H9 (cell line): ENCODE data around the gene XRN2. TPM values are rescaled to one million over a fixed set of nuclear protein-coding genes. Genes with fewer than 3 reads are reported as not detected.

Experiments
- DNase-seq: peaks from one replicate; pipeline ENCODE4 v3.0.0-alpha.2; 2017
- H2AFZ ChIP-seq: one replicate; pipeline ENCODE4 v1.6.1; 2013; ENCODE audit warnings: mild to moderate bottlenecking, low read length, control low read depth, moderate library complexity
- H2AK5ac ChIP-seq: 2 replicates; pipeline ENCODE4 v1.6.1; 2013; ENCODE audit warnings: low read length, control low read depth, mixed read lengths; ENCODE audit not compliant: insufficient read length
- H2BK120ac ChIP-seq: one replicate; pipeline ENCODE4 v1.6.1; 2013; ENCODE audit warnings: low read depth, mild to moderate bottlenecking, low read length, control low read depth, inconsistent platforms; ENCODE audit not compliant: poor library complexity, severe bottlenecking
- H2BK12ac ChIP-seq: 2 replicates; pipeline ENCODE4 v1.6.1; 2013; ENCODE audit warnings: low read length, control low read depth, mixed read lengths, low read depth; ENCODE audit not compliant: insufficient read length
- H2BK15ac ChIP-seq: 2 replicates; pipeline ENCODE4 v1.6.1; 2013; ENCODE audit warnings: low read depth, low read length, control low read depth
- H2BK20ac ChIP-seq: one replicate; pipeline ENCODE4 v1.6.1; 2013; ENCODE audit warnings: low read depth, mild to moderate bottlenecking, low read length, control low read depth, inconsistent platforms; ENCODE audit not compliant: poor library complexity, severe bottlenecking
- H2BK5ac ChIP-seq: 2 replicates; pipeline ENCODE4 v1.6.1; 2013; ENCODE audit warnings: low read length, control low read depth, mixed read lengths; ENCODE audit not compliant: insufficient read length
- H3K14ac ChIP-seq: 2 replicates; pipeline ENCODE4 v1.6.1; 2013; ENCODE audit warnings: low read length, control low read depth; ENCODE audit not compliant: insufficient read depth
- H3K18ac ChIP-seq: 2 replicates; pipeline ENCODE4 v1.6.1; 2013; ENCODE audit warnings: low read depth, mild to moderate bottlenecking, mixed read lengths, low read length, control low read depth; ENCODE audit not compliant: insufficient read length
- H3K23ac ChIP-seq: 2 replicates; pipeline ENCODE4 v1.6.1; 2013; ENCODE audit warnings: low read length, control low read depth, mixed read lengths, low read depth; ENCODE audit not compliant: insufficient read length
- H3K23me2 ChIP-seq: 2 replicates; pipeline ENCODE4 v1.6.1; 2013; ENCODE audit warnings: low read depth, mild to moderate bottlenecking, mixed read lengths, low read length, control low read depth; ENCODE audit not compliant: insufficient read length, poor library complexity, severe bottlenecking
- H3K27ac ChIP-seq: 2 replicates; pipeline ENCODE4 v1.5.1; 2013; ENCODE audit warnings: low read length, control low read depth, mixed read lengths, low read depth; ENCODE audit not compliant: insufficient read length
- H3K27me3 ChIP-seq: 2 replicates; pipeline ENCODE4 v1.6.1; 2013; ENCODE audit warnings: low read length, control low read depth, inconsistent platforms; ENCODE audit not compliant: insufficient read depth
- H3K4ac ChIP-seq: 2 replicates; pipeline ENCODE4 v1.6.1; 2013; ENCODE audit warnings: low read depth, mild to moderate bottlenecking, control low read depth, inconsistent platforms, low read length, moderate library complexity
- H3K4me1 ChIP-seq: 2 replicates; pipeline ENCODE4 v1.6.1; 2013; ENCODE audit warnings: low read length, control low read depth, inconsistent platforms; ENCODE audit not compliant: insufficient read depth
- H3K4me2 ChIP-seq: 2 replicates; pipeline ENCODE4 v1.6.1; 2013; ENCODE audit warnings: low read length, control low read depth, mixed read lengths; ENCODE audit not compliant: insufficient read length, insufficient read depth
- H3K56ac ChIP-seq: 2 replicates; pipeline ENCODE4 v1.6.1; 2013; ENCODE audit warnings: low read depth, mild to moderate bottlenecking, mixed read lengths, low read length, control low read depth; ENCODE audit not compliant: insufficient read length
- H3K79me1 ChIP-seq: 2 replicates; pipeline ENCODE4 v1.6.1; 2013; ENCODE audit warnings: low read depth, mild to moderate bottlenecking, moderate library complexity, low read length, control low read depth, inconsistent platforms; ENCODE audit not compliant: insufficient read depth, poor library complexity, severe bottlenecking
- H3K79me2 ChIP-seq: 2 replicates; pipeline ENCODE4 v1.6.1; 2013; ENCODE audit warnings: low read length, control low read depth, inconsistent platforms; ENCODE audit not compliant: insufficient read depth
- H3K9ac ChIP-seq: 2 replicates; pipeline ENCODE4 v1.6.1; 2013; ENCODE audit warnings: low read length, control low read depth, mixed read lengths; ENCODE audit not compliant: insufficient read length; ENCODE audit errors: extremely low read depth
- H3K9me3 ChIP-seq: one replicate; pipeline ENCODE4 v1.6.1; 2013; ENCODE audit warnings: low read depth, low read length, inconsistent platforms; ENCODE audit not compliant: control insufficient read depth
- H3T11ph ChIP-seq: one replicate; pipeline ENCODE4 v1.6.1; 2013; ENCODE audit warnings: mild to moderate bottlenecking, low read length, control low read depth, inconsistent platforms
- H4K20me1 ChIP-seq: one replicate; pipeline ENCODE4 v1.6.1; 2013; ENCODE audit not compliant: control insufficient read depth, insufficient read length, insufficient read depth
- H4K5ac ChIP-seq: 2 replicates; pipeline ENCODE4 v1.6.1; 2013; ENCODE audit warnings: low read depth, mild to moderate bottlenecking, mixed read lengths, low read length, control low read depth; ENCODE audit not compliant: insufficient read length
- H4K8ac ChIP-seq: replicated peaks from 2 replicates; pipeline ENCODE4 v1.6.1; 2013; ENCODE audit warnings: low read length, control low read depth, mixed read lengths, low read depth; ENCODE audit not compliant: insufficient read length
- H4K91ac ChIP-seq: 2 replicates; pipeline ENCODE4 v1.6.1; 2013; ENCODE audit warnings: low read depth, mild to moderate bottlenecking, moderate library complexity, mixed read lengths, low read length, control low read depth; ENCODE audit not compliant: insufficient read length
- H3K27ac Mint-ChIP-seq, 3 experiments: 2 replicates in 2 of 3; 3 replicates in 1 of 3; pipeline ENCODE4 v1.8.0; 2020 to 2021; ENCODE audit warnings: mixed read lengths in 3 of 3, mild to moderate bottlenecking in 1 of 3, moderate library complexity in 1 of 3
- H3K27me3 Mint-ChIP-seq: 2 replicates; pipeline ENCODE4 v1.8.0; 2021; ENCODE audit warnings: low read depth, mild to moderate bottlenecking, moderate library complexity, mixed read lengths
- H3K36me3 Mint-ChIP-seq, 3 experiments: 2 replicates in 2 of 3; 3 replicates in 1 of 3; pipeline ENCODE4 v1.8.0; 2020 to 2021; ENCODE audit warnings: low read depth in 3 of 3, mixed read lengths in 3 of 3; ENCODE audit not compliant: insufficient read depth in 1 of 3
- H3K4me1 Mint-ChIP-seq, 2 experiments: 2 replicates each; pipeline ENCODE4 v1.8.0; 2020; ENCODE audit warnings: mixed read lengths in 2 of 2
- H3K4me3 Mint-ChIP-seq, 2 experiments: 2 replicates in 1 of 2; 3 replicates in 1 of 2; pipeline ENCODE4 v1.8.0; 2020 to 2021; ENCODE audit warnings: mild to moderate bottlenecking in 2 of 2, mixed read lengths in 2 of 2, moderate library complexity in 1 of 2
- H3K9me3 Mint-ChIP-seq, 2 experiments: 2 replicates in 1 of 2; 3 replicates in 1 of 2; pipeline ENCODE4 v1.8.0; 2020; ENCODE audit warnings: mild to moderate bottlenecking in 2 of 2, mixed read lengths in 2 of 2, moderate library complexity in 1 of 2
- CTCF ChIP-seq: fragments of 200-600 bp; sonication (generic); conservative IDR thresholded peaks from 3 replicates; pipeline ENCODE4 v1.8.0; 2021; ENCODE audit warnings: antibody characterized with exemption, mild to moderate bottlenecking
- WGBS: extraction: QIAGEN DNeasy Blood & Tissue Kit; methylation state at CpG from one replicate; pipeline ENCODE4 v1.1.7; 2013; ENCODE audit warnings: missing lambda C conversion rate, low lambda C conversion rate, mixed read lengths; ENCODE audit not compliant: insufficient read length; ENCODE audit errors: extremely low coverage; 5-methylcytosine and 5-hydroxymethylcytosine counted together
- total RNA-seq: library from RNA; stranded (reverse); gene quantifications from 2 replicates; pipeline ENCODE4 v1.2.1, GENCODE V29; 2021

The XRN2 gene
- total RNA-seq, 1 experiment from 2014 or later, result 96.7 TPM

GRCh38 chr20:21393166-21393565 lies 90.0 kb downstream of the XRN2 start:
- H3K4me3 Mint-ChIP-seq, result no peak overlapping the region; a peak in 1 of 5 replicates
- no peak overlapping the region for H3K4ac ChIP-seq
- peaks cover 2% of the 10 kb centered on the region; the same call in 1 of the 2 replicates for H3K4me1 ChIP-seq
- no peak for DNase-seq
- peaks cover 73% of the 10 kb centered on the region for H3K27me3 Mint-ChIP-seq
- peaks cover 0 to 4% (median 0%) of the 10 kb centered on the region in 3 experiments; a peak in 5 of 7 replicates for H3K36me3 Mint-ChIP-seq
- no peak overlapping the region for H3K18ac ChIP-seq
- peaks cover 0 to 4% of the 10 kb centered on the region in 2 experiments; a peak in 2 of 5 replicates for H3K9me3 Mint-ChIP-seq
- H3K4me1 Mint-ChIP-seq, result peaks cover 14 to 27% of the 10 kb centered on the region in 2 experiments
- H3T11ph ChIP-seq, result no peak overlapping the region
- no CpG with 5 or more reads among the region's 4 CpGs for WGBS
- no peak overlapping the region for H3K4me2 ChIP-seq
- H2BK15ac ChIP-seq, result no peak overlapping the region
- H3K27ac Mint-ChIP-seq, result no peak overlapping the region
- no peak overlapping the region for H3K9ac ChIP-seq
- H3K14ac ChIP-seq, result no peak overlapping the region
- no peak overlapping the region for H2BK5ac ChIP-seq
- H4K20me1 ChIP-seq, result no peaks in the 10 kb centered on the region
- TF ChIP-seq CTCF, result no peak
- H2AFZ ChIP-seq, result no peak overlapping the region
- H3K79me1 ChIP-seq, result no peaks in the 10 kb centered on the region
- no peaks in the 10 kb centered on the region for H3K9me3 ChIP-seq
- no peak overlapping the region for H4K91ac ChIP-seq
- H3K27ac ChIP-seq, result no peak overlapping the region
- H3K23ac ChIP-seq, result no peak overlapping the region
- no peaks in the 10 kb centered on the region for H3K79me2 ChIP-seq
- no peak overlapping the region for H2BK12ac ChIP-seq
- no peak overlapping the region for H2BK20ac ChIP-seq
- no peaks in the 10 kb centered on the region for H3K23me2 ChIP-seq
- no peak overlapping the region for H4K8ac ChIP-seq
- no peak overlapping the region for H4K5ac ChIP-seq
- H2BK120ac ChIP-seq, result no peak overlapping the region
- H3K56ac ChIP-seq, result no peak overlapping the region
- H2AK5ac ChIP-seq, result no peak overlapping the region
- peaks cover 44% of the 10 kb centered on the region for H3K27me3 ChIP-seq
